ENCODE data around the gene CEBPA. TPM values are rescaled to one million over a fixed set of nuclear protein-coding genes. Genes with fewer than 3 reads are reported as not detected.

CEBPA gene
- total RNA-seq, 1 donor from 2014 or later = 8.5 TPM

- no peak overlapping the region for H3K27ac Mint-ChIP-seq
- DNase-seq (ENCODE audit: low spot score in 2 of 2, unreplicated experiment in 2 of 2) = no peak
- H3K27me3 Mint-ChIP-seq (ENCODE audit: low read depth) = no peaks in the 10 kb centered on the region
- H3K4me3 Mint-ChIP-seq = no peak overlapping the region
- H3K36me3 Mint-ChIP-seq = no peaks in the 10 kb centered on the region
- H3K9me3 Mint-ChIP-seq = peaks cover 8% of the 10 kb centered on the region
- no peaks in the 10 kb centered on the region for H3K4me1 Mint-ChIP-seq
- TF ChIP-seq, protein P1, sequence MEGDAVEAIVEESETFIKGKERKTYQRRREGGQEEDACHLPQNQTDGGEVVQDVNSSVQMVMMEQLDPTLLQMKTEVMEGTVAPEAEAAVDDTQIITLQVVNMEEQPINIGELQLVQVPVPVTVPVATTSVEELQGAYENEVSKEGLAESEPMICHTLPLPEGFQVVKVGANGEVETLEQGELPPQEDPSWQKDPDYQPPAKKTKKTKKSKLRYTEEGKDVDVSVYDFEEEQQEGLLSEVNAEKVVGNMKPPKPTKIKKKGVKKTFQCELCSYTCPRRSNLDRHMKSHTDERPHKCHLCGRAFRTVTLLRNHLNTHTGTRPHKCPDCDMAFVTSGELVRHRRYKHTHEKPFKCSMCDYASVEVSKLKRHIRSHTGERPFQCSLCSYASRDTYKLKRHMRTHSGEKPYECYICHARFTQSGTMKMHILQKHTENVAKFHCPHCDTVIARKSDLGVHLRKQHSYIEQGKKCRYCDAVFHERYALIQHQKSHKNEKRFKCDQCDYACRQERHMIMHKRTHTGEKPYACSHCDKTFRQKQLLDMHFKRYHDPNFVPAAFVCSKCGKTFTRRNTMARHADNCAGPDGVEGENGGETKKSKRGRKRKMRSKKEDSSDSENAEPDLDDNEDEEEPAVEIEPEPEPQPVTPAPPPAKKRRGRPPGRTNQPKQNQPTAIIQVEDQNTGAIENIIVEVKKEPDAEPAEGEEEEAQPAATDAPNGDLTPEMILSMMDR (IDR thresholded peaks at IDR 0.05; ENCODE audit: unreplicated experiment) = no peak
Observed at GRCh38 chr19:33256261-33256660, 46.1 kb downstream of the CEBPA start.

DNA sequence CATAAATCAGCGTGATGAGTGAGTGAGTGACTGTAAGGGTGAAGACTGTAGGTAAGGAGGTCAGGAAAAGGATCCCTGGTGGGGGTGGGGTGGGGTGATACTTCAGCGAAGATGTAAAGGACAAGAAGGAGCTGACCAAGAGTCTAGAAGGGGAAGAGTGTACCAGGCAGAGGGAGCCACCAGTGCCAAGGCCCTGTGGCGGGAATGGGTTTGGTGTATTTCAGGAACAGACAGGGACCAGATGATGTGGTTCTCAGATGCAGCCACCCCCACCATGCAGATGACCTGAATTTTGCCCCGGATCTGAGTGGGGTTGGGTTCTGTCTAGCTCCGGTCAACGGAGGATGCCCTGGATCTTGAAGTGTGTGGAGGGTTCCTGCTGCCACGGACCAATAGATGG, 46.6 kb downstream of the CEBPA start:
- Mint-ChIP-seq H3K4me3 (no peak overlapping the region), H3K9me3 (peaks cover 8% of the 10 kb centered on the region), H3K4me1 (no peaks in the 10 kb centered on the region), H3K27me3 (ENCODE audit: low read depth) (no peaks in the 10 kb centered on the region), H3K36me3 (no peaks in the 10 kb centered on the region), H3K27ac (no peak overlapping the region)
- no peak for DNase-seq (ENCODE audit: low spot score in 2 of 2, unreplicated experiment in 2 of 2)
- TF ChIP-seq, protein P1 (IDR thresholded peaks at IDR 0.05; ENCODE audit: unreplicated experiment) = no peak

- Mint-ChIP-seq H3K9me3 (peaks cover 8% of the 10 kb centered on the region), H3K4me1 (no peaks in the 10 kb centered on the region), H3K27ac (no peak overlapping the region), H3K4me3 (no peak overlapping the region), H3K36me3 (no peaks in the 10 kb centered on the region), H3K27me3 (ENCODE audit: low read depth) (no peaks in the 10 kb centered on the region)
- TF ChIP-seq, protein P1 (IDR thresholded peaks at IDR 0.05; ENCODE audit: unreplicated experiment) = no peak
- no peak for DNase-seq (ENCODE audit: low spot score in 2 of 2, unreplicated experiment in 2 of 2)
Observed at GRCh38 chr19:33254245-33254824, 48.0 kb downstream of the CEBPA start.

DNA sequence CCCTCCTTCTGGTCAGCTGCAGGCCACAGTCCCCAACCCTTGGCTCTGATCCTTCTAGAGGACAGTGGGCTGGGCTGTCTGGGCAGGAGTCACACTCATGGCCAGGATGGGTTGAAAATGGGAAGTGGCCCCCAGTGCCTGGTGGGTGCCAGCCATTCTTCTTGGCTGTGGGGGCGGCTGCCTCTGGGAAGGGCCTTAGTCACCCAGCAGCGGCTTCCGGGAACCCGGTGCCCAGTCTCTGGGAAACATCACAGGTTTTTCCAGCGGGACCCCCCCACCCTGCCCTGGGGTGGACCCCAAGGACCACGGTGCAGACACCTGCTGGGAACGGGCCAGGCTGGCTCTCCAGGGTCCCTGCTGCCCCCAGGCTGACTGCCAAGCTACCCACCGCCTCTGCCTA, 49.4 kb downstream of the CEBPA start:
- Mint-ChIP-seq H3K36me3 (no peaks in the 10 kb centered on the region), H3K4me3 (no peak overlapping the region), H3K4me1 (no peaks in the 10 kb centered on the region), H3K27me3 (ENCODE audit: low read depth) (no peaks in the 10 kb centered on the region), H3K9me3 (peaks cover 3% of the 10 kb centered on the region), H3K27ac (no peak overlapping the region)
- TF ChIP-seq, protein P1 (IDR thresholded peaks at IDR 0.05; ENCODE audit: unreplicated experiment) = no peak
- DNase-seq (ENCODE audit: low spot score in 2 of 2, unreplicated experiment in 2 of 2) = no peak

- Mint-ChIP-seq H3K4me3 (no peak overlapping the region), H3K36me3 (no peaks in the 10 kb centered on the region), H3K4me1 (no peaks in the 10 kb centered on the region), H3K27me3 (ENCODE audit: low read depth) (no peaks in the 10 kb centered on the region), H3K9me3 (no peaks in the 10 kb centered on the region), H3K27ac (no peak overlapping the region)
- no peak for DNase-seq (ENCODE audit: low spot score in 2 of 2, unreplicated experiment in 2 of 2)
- TF ChIP-seq, protein P1 (IDR thresholded peaks at IDR 0.05; ENCODE audit: unreplicated experiment) = no peak
Observed at GRCh38 chr19:33252418-33252962, 49.8 kb downstream of the CEBPA start.
